ENCODE results near the gene SSBP2. TPM values are rescaled to one million over a fixed set of nuclear protein-coding genes. Genes with fewer than 3 reads are reported as not detected.
"Not testable (repeated sequence)": the region's sequence is repeated elsewhere in the genome, so short reads cannot be mapped to it uniquely, and the experiment has no call there.

SSBP2 gene
- total RNA-seq, 2 donors from 2014 or later = 68.7 to 88.6 TPM

DNA sequence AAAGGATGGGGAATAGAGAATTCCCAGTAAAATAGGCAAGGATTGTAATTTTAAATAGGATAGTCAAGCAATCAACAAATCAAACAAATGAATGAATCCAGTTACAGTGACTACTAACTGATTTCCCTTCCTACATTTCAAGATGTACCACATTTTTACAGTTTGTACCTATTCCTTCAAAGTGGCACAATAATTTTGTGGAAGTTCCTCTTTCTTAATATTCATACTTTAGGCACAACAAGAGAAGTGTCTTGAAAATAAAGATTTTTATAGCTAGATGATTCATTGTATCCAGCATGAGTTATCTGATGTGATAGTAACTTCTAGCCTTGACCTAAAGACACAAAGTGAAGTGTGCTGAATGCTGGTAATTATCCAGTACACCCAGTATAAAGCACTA, 234.8 kb downstream of the SSBP2 start:
- intact Hi-C loops (cut with DNase I) = loop anchor here in 1 of 2 donors (10.0 kb wide), 1 partner anchor 229 kb away; no protein-coding TSS in a partner anchor

GRCh38 chr5:81513982-81514381, 236.9 kb downstream of the SSBP2 start:
- DNase-seq (ENCODE audit: low spot score) = no peak
- intact Hi-C loops (cut with DNase I) = loop anchor here in 1 of 2 donors (10.0 kb wide), 1 partner anchor 231 kb away; no protein-coding TSS in a partner anchor

More for the DNA sequence above, 234.8 kb downstream of the SSBP2 start:
- no peak for DNase-seq (ENCODE audit: low spot score)

DNA sequence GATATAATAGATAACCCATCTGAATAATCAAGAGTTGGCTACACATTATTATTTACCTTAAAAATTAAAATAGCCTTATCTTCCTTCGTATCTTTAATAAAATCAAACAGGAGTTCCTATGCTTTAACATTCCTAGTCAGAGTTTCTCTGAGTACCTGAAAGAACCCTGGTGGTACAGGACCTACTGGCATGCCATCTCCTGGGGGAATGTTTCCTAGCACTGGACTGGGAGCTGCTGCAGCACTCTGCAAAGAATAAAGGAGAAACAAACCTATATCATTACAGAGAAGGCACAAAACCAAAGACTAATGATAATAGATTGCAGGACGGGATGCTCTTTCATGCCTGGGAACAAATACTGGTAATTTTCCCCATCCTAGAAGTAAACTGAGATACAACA, 237.4 kb downstream of the SSBP2 start:
- intact Hi-C loops (cut with DNase I) = loop anchor here in 1 of 2 donors (10.0 kb wide), 1 partner anchor 231 kb away; no protein-coding TSS in a partner anchor
- DNase-seq (ENCODE audit: low spot score) = no peak

DNA sequence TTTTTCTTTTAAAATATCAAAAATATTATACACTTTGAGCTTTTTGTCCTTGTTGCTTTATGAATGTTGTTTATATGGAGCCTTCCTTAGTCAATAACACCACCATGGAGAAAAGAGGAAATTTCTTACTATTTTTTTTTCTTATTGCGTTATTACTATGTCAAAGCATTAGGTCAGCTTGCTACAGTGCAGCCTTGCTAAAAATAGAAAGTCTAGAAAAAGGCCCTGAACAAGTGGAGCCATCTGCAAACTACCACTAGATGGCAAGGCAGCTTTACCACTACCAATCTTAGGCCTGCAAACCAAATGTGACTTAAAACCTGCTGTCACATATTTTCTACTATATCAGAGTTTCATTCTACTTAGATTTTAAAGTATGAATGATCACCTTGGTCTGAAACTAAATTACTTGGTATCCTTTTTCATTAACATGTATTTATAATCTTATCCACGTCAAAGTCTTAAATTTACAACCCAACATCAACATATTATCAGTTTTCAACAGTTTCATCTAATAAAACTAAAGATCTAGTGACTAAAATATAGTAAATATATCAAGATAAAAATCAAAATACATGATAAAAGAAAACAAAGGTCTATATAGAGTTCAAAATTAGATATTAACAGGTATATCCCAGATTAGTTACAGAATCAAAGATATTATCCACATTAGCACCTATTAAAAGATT, 243.9 kb downstream of the SSBP2 start:
- DNase-seq (ENCODE audit: low spot score) = no peak
- intact Hi-C loops (cut with DNase I) = loop anchor here in 1 of 2 donors (10.0 kb wide), 2 partner anchors 248 to 348 kb away; partner anchors contain the start of gene SSBP2

GRCh38 chr5:81506378-81506777, 244.5 kb downstream of the SSBP2 start:
- intact Hi-C loops (cut with DNase I) = loop anchor here in 1 of 2 donors (10.0 kb wide), 2 partner anchors 248 to 348 kb away; partner anchors contain the start of gene SSBP2
- DNase-seq (ENCODE audit: low spot score) = no peak

DNA sequence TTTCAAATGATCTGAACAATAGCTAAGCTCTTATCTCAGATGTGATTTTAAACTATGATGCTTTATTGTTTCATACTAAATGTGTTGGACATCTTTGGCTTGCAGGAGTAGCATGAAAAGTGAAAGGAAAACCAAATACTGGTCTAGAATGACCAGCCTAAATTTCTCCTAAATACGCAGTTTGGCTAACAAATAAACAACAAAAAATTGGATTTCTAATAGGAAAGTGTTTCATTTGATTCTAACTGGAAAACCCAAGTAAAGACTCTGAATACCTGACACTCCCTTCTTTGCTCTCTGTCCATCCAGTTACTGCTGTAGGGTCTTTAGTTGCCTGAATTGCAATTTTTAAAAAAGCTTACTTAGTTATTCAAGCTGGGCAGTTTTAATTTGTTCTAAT, 245.2 kb downstream of the SSBP2 start:
- intact Hi-C loops (cut with DNase I) = loop anchor here in 1 of 2 donors (2.0 to 10.0 kb wide), 3 partner anchors 57 to 349 kb away; partner anchors contain the start of gene SSBP2
- DNase-seq (ENCODE audit: low spot score) = no peak

DNA sequence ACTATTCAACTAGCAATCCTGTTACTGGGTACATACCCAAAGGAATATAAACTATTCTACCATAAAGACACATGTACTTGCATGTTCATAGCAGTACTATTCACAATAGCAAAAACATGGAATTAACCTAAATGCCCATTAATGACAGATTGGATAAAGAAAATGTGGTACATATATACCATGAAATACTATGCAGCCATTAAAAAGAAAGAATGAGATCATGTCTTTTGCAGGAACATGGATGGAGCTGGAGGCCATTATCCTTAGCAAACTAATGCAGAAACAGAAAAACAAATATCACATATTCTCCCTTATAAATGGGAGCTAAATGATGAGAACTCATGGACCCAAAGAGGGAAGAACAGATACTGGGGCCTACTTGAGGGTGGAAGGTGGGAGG, 247.3 kb downstream of the SSBP2 start:
- DNase-seq (ENCODE audit: low spot score) = not testable (repeated sequence)
- intact Hi-C loops (cut with DNase I) = loop anchor here in 1 of 2 donors (2.0 to 10.0 kb wide), 3 partner anchors 55 to 351 kb away; partner anchors contain the start of gene SSBP2

DNA sequence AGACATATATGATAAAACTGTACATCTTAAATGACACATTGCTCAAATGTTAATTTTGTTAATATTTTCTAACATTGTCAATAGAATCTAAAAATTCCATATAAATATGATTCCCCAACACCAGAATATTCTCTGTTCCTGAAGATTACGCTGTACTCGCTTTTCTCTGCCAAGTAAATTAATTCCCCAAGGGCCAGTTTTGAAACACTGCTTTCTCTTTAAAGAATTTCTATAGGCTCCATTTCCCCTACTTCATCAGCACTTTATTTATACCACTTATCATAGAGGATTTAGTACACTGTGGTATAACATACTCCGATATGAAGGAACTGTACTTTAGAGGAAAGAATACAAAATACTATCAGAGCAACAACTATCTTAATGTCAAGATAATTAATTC, 255.6 kb downstream of the SSBP2 start:
- intact Hi-C loops (cut with DNase I) = no loop called here

DNA sequence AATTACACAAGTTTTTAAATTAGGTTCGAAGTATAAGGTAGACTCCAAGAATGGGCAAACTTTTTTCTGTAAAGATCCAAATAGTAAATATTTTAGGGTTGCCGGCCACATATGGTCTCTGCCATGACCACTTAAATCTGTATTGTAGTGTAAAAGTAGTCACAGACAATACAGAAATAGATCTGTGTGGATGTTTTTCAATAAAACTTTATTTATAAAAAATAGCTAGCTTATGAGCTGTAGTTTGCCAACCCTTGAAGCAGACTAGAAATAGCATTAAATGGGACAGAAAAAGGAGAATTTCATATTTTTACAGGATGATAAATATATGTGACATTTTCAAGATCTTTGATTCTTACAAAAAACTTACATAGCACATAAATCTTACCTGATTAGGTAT, 262.0 kb downstream of the SSBP2 start:
- no peak for DNase-seq (ENCODE audit: low spot score)
- intact Hi-C loops (cut with DNase I) = no loop called here

More for the DNA sequence above, 255.6 kb downstream of the SSBP2 start:
- DNase-seq (ENCODE audit: low spot score) = no peak

DNA sequence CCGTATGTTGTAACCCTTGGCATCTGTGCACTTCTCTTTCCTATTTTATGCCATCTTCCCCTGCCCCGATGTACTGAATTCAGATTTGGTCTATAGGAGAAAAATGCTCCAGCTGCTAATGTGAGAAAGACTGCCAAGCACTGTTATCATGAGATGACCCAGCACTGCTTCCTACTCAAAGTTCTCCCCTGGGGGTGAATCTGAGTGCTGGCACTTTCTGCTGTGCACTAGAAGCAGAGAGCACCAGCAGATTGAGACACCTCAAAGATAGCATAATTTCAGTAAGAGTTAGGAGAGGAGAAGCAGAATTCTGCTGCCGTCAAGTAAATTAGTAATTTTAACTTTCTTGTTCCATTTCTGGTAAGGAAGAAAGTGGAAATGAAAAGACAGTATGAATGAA, 264.2 kb downstream of the SSBP2 start:
- no peak for DNase-seq (ENCODE audit: low spot score)
- intact Hi-C loops (cut with DNase I) = no loop called here

- intact Hi-C loops (cut with DNase I) = no loop called here
- no peak for DNase-seq (ENCODE audit: low spot score)
These were observed 268.3 kb downstream of the SSBP2 start for GRCh38 chr5:81482595-81482994.

DNA sequence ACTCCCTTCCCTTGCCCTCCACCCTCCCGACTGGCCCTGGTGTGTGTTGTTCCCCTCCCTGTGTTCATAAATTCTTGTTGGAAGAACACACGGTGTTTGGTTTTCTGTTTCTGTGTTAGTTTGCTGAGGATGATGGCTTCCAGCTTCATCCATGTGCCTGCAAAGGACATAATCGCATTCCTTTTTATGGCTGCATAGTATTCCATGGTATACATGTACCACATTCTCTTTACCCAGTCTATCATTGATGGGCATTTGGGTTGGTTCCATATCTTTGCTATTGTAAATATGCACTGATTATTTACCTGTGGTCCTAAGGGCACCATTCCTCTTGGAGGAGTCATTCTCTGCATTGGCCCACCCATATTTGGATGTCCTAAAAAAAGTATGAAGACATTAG, 277.5 kb downstream of the SSBP2 start:
- DNase-seq (ENCODE audit: low spot score); intact Hi-C loops (cut with DNase I): not testable (repeated sequence)

DNA sequence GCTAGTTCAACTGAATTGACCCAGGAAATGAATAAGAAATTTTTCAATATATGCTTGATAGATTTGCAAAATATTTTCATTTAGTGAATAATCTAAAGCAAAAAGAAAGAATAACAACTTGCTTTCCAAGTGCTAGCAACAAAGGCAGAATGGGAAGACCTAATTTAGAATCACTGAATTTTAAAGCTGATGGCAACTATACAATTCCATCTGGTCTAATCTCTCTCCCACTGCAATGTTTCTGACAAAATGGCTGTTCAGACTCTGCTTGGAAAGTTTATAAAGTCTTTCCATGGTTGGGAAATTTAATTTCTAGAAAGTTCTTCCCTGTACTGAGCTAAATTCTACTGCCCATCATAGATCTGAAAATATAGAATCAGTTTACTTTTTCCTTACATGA, 281.2 kb downstream of the SSBP2 start:
- intact Hi-C loops (cut with DNase I) = no loop called here

GRCh38 chr5:81450940-81451339, 300.0 kb downstream of the SSBP2 start:
- intact Hi-C loops (cut with DNase I) = no loop called here
- no peak for DNase-seq (ENCODE audit: low spot score)

More for the DNA sequence above, 281.2 kb downstream of the SSBP2 start:
- DNase-seq (ENCODE audit: low spot score) = no peak

- DNase-seq (ENCODE audit: low spot score) = no peak
These were observed 315.9 kb downstream of the SSBP2 start for GRCh38 chr5:81435023-81435422.

DNA sequence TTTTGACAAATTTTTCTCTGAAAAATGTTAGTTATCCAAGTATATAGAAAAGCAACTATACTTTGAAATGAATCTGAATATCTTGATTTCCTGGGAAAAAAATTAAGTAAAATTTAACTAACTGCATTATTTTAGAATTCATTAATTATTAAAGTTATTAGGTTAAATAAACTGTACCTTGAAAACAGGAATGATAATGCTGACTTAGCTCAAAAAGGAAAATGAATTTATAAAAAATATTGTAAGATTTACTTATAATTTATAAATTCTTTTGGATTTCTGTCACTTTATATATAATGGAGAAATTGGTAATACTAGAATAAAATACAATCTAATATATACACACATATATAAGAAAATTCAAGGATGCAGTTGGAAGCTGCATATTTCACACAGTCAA, 320.9 kb downstream of the SSBP2 start:
- intact Hi-C loops (cut with DNase I) = loop anchor here in 1 of 2 donors (5.0 kb wide), 1 partner anchor 737 kb away; no protein-coding TSS in a partner anchor
- DNase-seq (ENCODE audit: low spot score) = no peak

More at GRCh38 chr5:81435023-81435422, 315.9 kb downstream of the SSBP2 start:
- intact Hi-C loops (cut with DNase I) = no loop called here

DNA sequence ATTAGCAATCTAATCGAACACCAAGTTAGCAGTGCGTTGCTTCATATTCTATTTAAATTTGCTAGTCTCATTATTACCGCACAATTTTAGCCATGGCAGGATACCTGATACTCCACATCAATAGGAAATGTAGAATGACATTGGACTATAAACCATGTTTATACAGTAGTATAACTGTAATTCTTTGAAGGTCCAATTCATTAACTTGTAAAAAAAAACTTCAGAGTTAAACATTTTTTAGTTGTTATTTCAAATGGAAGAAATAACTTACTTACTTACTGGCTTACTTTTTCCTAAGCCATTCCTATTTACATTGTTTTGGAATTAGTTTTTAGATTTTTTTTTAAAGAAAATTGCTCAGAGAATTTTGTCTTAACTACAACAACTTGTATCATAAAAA, 321.5 kb downstream of the SSBP2 start:
- intact Hi-C loops (cut with DNase I) = loop anchor here in 1 of 2 donors (5.0 kb wide), 1 partner anchor 738 kb away; no protein-coding TSS in a partner anchor
- no peak for DNase-seq (ENCODE audit: low spot score)

GRCh38 chr5:81428861-81429260, 322.0 kb downstream of the SSBP2 start:
- intact Hi-C loops (cut with DNase I) = loop anchor here in 1 of 2 donors (5.0 kb wide), 1 partner anchor 738 kb away; no protein-coding TSS in a partner anchor
- no peak for DNase-seq (ENCODE audit: low spot score)

DNA sequence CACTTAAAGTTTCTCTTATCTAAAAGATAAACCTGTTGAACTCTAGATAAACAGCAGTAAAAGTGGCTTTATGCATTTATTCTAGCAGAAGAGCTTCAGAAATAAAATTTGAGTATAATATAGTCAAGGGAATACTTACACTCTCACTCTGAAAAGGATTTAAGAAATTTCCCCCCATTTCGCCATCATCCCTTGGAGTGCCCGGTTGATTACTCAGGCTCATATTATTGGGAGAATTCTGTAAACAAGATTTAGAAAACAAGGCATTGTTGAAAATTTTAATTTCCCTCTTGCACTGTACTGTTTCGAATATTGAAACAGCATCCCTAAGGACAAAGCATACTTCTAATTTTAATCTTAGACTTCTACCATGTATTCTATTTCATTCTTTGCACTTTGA, 322.5 kb downstream of the SSBP2 start:
- intact Hi-C loops (cut with DNase I) = loop anchor here in 1 of 2 donors (5.0 kb wide), 1 partner anchor 739 kb away; no protein-coding TSS in a partner anchor
- no peak for DNase-seq (ENCODE audit: low spot score)

DNA sequence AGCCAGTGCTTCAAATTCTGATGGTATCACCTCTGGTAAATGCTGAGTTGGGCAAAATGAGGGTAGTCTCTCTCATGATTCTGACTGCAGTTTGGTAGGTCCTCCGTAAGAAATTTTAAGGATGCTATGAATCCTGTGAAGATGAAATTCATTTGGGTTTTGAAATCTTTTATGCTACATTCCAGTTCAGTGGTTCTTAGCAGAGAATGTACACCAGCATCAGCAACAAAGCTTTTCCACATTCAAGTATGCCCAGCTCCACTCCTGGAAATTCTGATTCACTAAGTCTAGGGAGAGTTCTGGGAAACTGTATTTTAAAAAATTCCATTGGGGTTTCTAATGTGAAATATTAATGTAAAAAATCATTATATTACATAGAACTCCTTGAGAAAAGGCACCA, 323.3 kb downstream of the SSBP2 start:
- DNase-seq (ENCODE audit: low spot score) = no peak

More for the DNA sequence above, 323.3 kb downstream of the SSBP2 start:
- intact Hi-C loops (cut with DNase I) = loop anchor here in 1 of 2 donors (5.0 kb wide), 1 partner anchor 740 kb away; no protein-coding TSS in a partner anchor
